Suprapubic skin (tissue), 3 donors: Measurements from ENCODE around the gene NNT.

Experiments
- POLR2A ChIP-seq, 2 donors: fragments of 450-650 bp; IDR thresholded peaks; one replicate each; pipeline ENCODE4 v1.6.1; 2017; ENCODE audit warnings: antibody characterized with exemption in 2 of 2, mild to moderate bottlenecking in 2 of 2, moderate library complexity in 2 of 2
- TF ChIP-seq, protein P1 (sequence below), 2 donors: fragments of 200-600 bp in 1 of 2; fragments of 450-650 bp in 1 of 2; sonication (generic) in 1 of 2; IDR thresholded peaks; one replicate each; pipeline ENCODE4 v1.5.1; 2016 to 2019; ENCODE audit warnings: antibody characterized with exemption in 2 of 2, mild to moderate bottlenecking in 1 of 2, moderate library complexity in 1 of 2

DNA sequence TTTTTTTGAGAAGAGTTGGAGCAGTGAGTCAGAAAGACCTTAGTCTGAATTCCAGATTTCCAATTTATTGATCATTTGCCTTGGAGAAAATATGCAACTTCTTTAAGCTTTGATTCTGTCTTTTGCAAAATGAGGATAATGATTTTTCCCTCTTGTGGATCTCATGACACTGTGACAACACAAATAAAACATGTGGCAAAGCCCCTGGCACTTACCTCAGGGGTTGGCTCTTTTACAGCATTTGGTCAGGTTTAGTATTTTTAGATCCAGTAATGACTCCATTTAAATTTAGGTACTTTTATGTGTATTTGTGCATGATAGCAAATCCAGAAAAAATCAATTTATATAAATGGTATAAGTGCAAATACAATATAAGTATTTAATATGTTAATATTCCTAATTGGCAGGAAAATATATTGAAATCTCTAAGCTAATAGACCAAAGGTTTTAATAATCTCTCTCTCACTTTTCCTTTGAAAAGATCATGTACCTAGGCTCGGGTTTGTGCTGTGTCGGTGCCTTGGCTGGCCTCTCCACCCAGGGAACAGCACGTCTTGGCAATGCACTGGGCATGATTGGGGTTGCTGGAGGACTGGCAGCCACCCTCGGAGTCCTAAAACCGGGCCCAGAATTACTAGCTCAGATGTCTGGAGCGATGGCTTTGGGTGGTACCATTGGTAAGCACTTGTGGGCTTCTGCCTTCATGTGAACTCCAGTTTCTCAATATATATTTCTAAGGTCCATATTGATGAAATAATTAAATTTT, 49.7 kb downstream of the NNT start:
- TF ChIP-seq, protein P1, sequence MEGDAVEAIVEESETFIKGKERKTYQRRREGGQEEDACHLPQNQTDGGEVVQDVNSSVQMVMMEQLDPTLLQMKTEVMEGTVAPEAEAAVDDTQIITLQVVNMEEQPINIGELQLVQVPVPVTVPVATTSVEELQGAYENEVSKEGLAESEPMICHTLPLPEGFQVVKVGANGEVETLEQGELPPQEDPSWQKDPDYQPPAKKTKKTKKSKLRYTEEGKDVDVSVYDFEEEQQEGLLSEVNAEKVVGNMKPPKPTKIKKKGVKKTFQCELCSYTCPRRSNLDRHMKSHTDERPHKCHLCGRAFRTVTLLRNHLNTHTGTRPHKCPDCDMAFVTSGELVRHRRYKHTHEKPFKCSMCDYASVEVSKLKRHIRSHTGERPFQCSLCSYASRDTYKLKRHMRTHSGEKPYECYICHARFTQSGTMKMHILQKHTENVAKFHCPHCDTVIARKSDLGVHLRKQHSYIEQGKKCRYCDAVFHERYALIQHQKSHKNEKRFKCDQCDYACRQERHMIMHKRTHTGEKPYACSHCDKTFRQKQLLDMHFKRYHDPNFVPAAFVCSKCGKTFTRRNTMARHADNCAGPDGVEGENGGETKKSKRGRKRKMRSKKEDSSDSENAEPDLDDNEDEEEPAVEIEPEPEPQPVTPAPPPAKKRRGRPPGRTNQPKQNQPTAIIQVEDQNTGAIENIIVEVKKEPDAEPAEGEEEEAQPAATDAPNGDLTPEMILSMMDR (IDR thresholded peaks at IDR 0.05) = no peak
- TF ChIP-seq POLR2A (IDR thresholded peaks at IDR 0.05) = no peak
